Epithelial cell of esophagus (primary cell): ENCODE results near the gene KCNMA1.
"Not testable (repeated sequence)": the region's sequence is repeated elsewhere in the genome, so short reads cannot be mapped to it uniquely, and the experiment has no call there.

ENCODE experiments used
- DNase-seq: peaks from one replicate; pipeline ENCODE4 v3.0.0; 2010; ENCODE audit warnings: low read depth
- H3K4me3 ChIP-seq: 2 replicates; pipeline ENCODE4 v1.5.1; 2011; ENCODE audit warnings: mild to moderate bottlenecking, low read length, control low read depth
- CTCF ChIP-seq: IDR thresholded peaks from 2 replicates; pipeline ENCODE4 v1.5.1; 2011; ENCODE audit warnings: low read depth, mild to moderate bottlenecking, low read length, control low read depth, inconsistent platforms; ENCODE audit not compliant: insufficient read depth; ENCODE audit errors: missing control alignments

Gene KCNMA1

GRCh38 chr10:77413231-77413630 is 224.4 kb downstream of the KCNMA1 start:
- H3K4me3 ChIP-seq: no peak overlapping the region
- TF ChIP-seq CTCF: no peak
- DNase-seq: no peak

GRCh38 chr10:77412573-77413133 is 225.0 kb downstream of the KCNMA1 start:
- not testable (repeated sequence) for DNase-seq, H3K4me3 ChIP-seq

GRCh38 chr10:77411805-77412204 is 225.8 kb downstream of the KCNMA1 start:
- no peak for TF ChIP-seq CTCF
- DNase-seq: no peak
- no peak overlapping the region for H3K4me3 ChIP-seq

GRCh38 chr10:77410523-77410922 is 227.1 kb downstream of the KCNMA1 start:
- DNase-seq: no peak
- no peak for TF ChIP-seq CTCF
- H3K4me3 ChIP-seq: no peak overlapping the region

GRCh38 chr10:77409697-77410471 is 227.7 kb downstream of the KCNMA1 start:
- no peak overlapping the region for H3K4me3 ChIP-seq
- DNase-seq: peak; percentile 37
- no peak for TF ChIP-seq CTCF

- H3K4me3 ChIP-seq: no peak overlapping the region
- DNase-seq: no peak
- TF ChIP-seq CTCF: no peak
Observed at GRCh38 chr10:77408259-77408658, 229.3 kb downstream of the KCNMA1 start.

GRCh38 chr10:77406764-77407430 is 230.7 kb downstream of the KCNMA1 start:
- no peak for TF ChIP-seq CTCF

More at GRCh38 chr10:77406764-77407430, 230.7 kb downstream of the KCNMA1 start:
- H3K4me3 ChIP-seq: no peak overlapping the region
- DNase-seq: no peak
